GM21447 (cell line): ENCODE results near the gene FBXO44.
"Not testable (repeated sequence)": the region's sequence is repeated elsewhere in the genome, so short reads cannot be mapped to it uniquely, and the experiment has no call there.

Experiments used
- ATAC-seq: cut with Tn5 transposase; IDR thresholded peaks from one replicate; pipeline ENCODE4 v1.9.1; 2021; ENCODE audit not compliant: unreplicated experiment

Gene FBXO44

DNA sequence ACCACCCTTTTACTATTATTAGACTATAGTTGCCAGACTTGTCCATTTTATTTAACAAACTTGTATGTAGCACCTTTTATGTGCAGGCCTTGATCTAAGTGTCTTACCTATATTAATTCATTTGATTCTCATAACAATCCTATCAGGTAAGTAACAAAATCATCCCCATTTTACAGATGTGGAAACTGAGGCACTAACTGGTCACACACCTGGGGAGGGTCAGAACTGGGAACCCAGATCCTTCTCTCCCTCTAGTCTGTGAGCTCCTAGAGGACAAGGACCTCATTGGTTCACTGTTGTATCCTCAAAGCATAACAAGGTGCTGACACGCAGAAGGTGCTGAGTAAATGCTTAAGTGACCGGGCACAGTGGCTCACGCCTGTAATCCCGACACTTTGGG is 15.3 kb upstream of the FBXO44 start:
- ATAC-seq = no peak

- ATAC-seq = no peak
Measured at GRCh38 chr1:11640101-11640500, 14.6 kb upstream of the FBXO44 start.

- ATAC-seq = no peak
Measured at GRCh38 chr1:11640944-11641343, 13.7 kb upstream of the FBXO44 start.

- ATAC-seq = no peak
Measured at GRCh38 chr1:11641776-11642305, 12.8 kb upstream of the FBXO44 start.

- ATAC-seq = not testable (repeated sequence)
Measured at GRCh38 chr1:11642418-11643017, 12.2 kb upstream of the FBXO44 start.

- no peak for ATAC-seq
Measured at GRCh38 chr1:11643782-11644181, 10.9 kb upstream of the FBXO44 start.

- no peak for ATAC-seq
Measured at GRCh38 chr1:11645270-11645669, 9.4 kb upstream of the FBXO44 start.

DNA sequence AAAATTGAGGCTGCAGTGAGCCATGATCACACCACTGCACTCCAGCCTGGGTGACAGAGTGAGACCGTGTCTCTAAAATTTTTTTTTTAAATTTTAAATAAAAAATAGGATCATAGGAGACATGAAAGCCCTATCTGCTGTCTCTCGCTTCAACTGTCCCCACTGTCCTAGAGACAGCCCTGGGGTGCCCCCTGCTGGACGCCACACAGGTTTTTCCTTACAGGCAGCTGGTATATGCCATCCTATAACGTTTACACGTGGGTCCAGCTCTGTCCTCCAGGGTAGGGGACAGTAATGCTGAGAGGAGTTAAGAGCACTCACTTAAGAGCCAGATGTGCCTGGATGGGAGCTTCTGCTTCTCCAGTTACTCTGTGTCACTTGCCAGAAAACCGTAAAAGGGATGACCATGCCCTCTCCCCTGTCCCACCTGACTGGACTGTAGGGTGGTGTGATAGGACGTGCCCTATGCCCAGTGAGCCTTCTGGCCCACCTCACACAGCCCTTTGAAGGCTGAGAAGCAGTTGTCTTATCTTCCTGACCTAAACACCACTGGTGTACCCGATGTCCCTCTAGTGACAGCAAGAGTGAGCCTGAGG is 8.9 kb upstream of the FBXO44 start:
- no peak for ATAC-seq

- no peak for ATAC-seq
Measured at GRCh38 chr1:11646317-11646716, 8.4 kb upstream of the FBXO44 start.

DNA sequence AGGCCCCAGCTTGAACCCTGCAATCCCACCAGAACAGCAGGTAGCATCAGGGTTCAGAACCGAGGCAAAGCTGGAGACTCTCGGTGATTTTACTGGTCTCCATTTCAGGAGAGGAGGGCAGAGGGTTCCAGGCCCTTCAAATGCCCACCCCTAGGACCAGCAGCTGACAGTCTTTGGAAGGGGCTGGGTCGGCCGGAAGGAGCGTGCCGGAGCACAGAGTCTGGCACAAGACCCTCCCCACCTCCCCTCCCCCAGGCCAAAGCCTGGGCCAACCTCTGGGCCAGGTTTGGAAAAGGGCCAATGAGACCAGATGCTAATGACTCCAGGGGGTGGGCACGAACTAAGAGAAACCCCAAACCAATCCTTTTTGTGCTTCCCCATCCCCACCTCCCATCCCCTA is 7.3 kb upstream of the FBXO44 start:
- ATAC-seq = no peak

DNA sequence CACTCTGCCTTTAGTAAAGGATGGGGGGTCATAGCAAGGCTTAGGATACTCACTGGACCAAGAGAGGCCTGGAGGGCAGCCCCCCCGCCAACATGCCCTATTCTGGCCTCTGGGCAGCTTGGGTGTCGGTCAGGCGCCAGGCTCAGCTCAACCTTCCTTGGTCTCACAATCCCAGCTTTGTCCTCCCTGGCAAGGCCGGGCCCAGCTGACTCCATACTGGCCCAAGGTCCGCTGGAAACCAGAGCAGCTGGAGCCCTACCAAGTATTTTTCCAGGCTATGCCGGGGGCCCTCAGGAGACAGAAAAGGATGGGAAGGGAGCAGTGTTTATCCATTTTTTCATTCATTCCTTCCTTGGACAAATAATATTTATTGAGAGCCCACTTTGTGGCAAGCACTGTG is 6.6 kb upstream of the FBXO44 start:
- no peak for ATAC-seq

GRCh38 chr1:11648732-11649158 is 5.9 kb upstream of the FBXO44 start:
- ATAC-seq = no peak

- no peak for ATAC-seq
Measured at GRCh38 chr1:11649237-11649623, 5.4 kb upstream of the FBXO44 start.

DNA sequence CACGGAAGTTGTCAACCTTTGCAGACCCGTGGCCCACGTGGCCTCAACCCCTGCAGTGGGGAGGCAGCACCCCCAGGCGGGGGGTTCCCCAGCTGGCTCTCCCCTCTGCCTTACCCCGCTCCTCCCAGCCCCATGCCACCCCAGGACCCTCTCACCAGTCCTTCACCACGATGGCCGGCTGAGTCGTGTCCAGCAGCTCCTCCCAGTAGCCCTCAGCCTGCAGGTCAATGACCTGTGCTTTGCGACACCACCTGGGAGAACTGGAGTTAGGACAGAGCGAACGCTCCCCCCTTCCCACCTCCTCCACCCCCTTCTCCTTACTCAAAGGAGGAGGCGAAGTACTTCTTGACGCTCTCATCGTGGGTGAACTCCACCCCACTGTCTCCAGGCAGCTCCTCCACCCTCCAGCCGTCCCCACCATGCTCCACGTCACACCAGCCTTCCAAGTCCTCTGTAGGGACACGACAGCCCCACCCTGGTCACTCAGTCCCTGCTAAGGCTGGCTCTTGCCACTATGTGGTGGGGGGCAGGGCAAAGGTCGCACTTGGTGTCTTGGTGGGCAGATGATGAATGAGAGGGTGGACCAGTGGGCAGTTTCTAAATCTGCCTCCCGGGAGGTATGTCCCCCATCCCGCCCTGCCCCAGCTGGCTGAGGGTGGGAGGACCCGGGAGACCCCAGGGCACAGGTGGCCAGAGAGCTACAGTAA is 4.9 kb upstream of the FBXO44 start:
- ATAC-seq = no peak

DNA sequence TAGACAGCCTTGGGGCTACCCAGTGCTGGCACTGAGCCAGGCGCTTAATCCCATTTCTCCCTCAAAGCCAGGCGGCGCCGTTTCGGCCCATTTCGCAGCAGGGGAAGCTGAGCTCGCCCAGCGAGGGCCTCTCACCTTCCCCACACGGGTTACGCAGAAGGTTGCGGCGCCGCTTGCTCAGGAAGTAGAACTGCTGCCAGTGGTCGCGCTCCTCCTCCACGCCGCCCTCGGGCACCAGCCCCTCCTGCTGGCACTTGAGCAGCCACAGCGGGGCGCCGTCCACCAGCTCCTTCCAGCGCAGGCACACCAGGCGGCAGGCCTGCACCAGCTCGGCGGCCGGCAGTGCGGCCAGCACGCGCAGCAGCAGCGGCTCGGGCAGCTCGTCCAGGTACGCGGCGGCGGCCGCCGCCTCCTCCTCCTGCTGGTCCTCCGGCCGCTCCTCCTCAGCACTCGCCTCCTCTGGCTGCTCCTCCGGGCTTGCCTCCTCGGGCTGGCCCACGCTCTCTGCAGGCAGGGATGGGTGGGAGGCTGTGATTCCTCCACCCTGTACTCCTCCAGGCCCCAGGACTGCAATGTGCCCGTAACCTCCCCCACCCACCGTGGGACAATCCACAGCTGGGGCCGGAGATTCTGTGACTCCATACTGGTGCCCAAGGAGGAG is 4.2 kb upstream of the FBXO44 start:
- no peak for ATAC-seq

- ATAC-seq = no peak
Measured at GRCh38 chr1:11651017-11651416, 3.7 kb upstream of the FBXO44 start.

GRCh38 chr1:11652203-11652780 is 2.4 kb upstream of the FBXO44 start:
- ATAC-seq = no peak

DNA sequence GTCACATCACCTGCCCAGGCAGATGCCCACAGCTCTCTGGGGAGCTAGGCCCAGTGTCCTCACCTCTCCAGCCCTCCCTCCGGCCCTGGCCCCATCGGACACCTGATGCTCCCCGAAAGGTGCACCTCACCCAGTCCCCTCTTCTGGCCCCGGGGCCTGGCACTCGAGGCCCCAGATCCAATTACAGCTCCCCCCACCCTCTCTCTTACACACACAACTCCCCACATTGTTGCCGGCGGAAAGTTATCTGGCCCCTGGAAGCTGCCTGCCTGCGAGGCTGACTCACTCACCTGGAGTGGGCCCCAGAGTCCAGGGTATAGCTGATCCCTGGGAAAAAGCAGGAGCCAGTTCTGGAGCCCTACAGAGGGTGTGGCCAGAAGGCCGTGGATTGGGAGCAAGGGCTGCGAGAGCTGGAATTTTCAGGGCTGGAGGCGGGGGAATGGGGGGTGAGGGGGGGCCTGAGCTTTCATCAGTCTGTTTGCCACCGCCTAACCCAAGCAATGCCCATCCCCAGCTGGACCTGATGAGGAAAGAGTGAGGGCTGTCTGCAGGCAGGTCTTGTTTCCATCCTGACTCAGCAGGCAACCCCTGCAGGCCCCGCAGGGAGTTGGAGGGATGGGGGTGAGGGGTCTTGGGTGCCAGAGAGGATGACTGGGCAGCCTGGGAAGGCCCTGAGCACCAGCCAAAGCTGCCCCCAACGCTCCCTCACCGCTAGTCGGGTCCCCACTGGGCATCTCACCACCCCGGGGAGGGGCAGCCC is 1.4 kb upstream of the FBXO44 start:
- ATAC-seq = no peak

DNA sequence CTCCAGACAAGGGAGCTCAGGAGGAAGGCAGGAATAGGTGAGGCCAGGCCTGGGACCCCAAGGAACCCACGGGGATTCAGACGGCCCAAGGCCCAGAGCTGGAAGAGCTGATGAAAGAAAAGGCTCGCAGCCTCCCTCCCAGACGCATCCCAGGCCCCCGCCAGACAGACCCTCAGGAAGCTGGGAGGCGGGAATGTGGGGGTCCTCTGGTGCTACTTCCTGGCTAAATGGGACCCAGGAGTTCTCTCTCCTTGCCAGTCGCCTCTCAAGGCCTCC is 878 bp upstream of the FBXO44 start:
- no peak for ATAC-seq

DNA sequence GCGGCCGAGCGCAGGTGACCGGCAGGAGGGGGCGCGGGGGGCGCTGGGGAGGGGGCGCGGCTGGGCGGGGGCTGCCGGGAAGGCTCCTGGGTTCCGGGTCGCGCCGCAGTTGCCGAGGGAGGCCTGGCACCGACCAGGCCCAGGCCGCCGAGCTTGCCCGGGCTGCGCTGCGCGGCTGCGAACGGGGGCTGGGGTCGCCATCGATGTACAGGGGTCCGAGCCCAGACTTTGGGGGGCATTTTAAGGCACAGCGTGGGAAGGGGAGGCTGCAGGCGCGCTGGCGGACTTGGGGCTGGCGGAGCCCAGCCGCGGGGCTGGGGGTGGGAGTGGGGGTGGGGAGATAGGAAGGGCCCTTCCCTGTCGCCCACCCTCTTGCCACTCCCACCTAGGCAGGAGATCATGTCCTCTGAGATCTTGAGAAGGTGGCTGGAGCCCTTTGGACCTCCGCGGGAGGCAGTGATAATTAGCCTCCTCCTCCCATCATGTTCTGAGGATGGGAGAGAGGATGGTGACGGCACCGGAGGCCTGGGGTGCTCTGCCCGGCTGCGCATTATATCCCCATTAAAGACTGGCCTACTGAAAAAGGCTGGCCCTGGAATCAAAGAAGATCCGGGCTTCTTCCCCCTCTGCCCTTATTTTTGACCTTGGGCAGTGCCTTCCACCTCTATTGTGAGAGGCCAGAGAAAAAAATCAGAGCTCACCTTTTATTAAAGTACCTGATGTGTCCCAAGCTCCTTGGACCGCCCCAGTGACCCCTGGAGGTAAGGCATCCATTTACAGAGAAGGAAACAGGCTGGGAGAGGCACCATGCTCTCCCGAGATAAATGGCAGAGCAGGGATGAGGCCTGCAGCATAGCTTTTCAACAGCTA is 497 bp downstream of the FBXO44 start:
- ATAC-seq = peak; percentile 27
